IPS DF 6.9 (cell line): Measurements from ENCODE around the gene THAP11.

ENCODE experiments used
- DNase-seq: peaks from one replicate; pipeline ENCODE4 v3.0.0-alpha.2; 2013; ENCODE audit warnings: low read depth, low spot score
- H3K27ac ChIP-seq: one replicate; pipeline ENCODE4 v1.5.1; 2013; ENCODE audit warnings: low read length, control low read depth
- H3K27me3 ChIP-seq: 2 replicates; pipeline ENCODE4 v1.6.1; 2013; ENCODE audit warnings: mild to moderate bottlenecking, low read length; ENCODE audit not compliant: control insufficient read depth, insufficient read depth
- H3K36me3 ChIP-seq: 2 replicates; pipeline ENCODE4 v1.6.1; 2013; ENCODE audit warnings: low read length; ENCODE audit not compliant: control insufficient read depth, insufficient read depth
- H3K4me1 ChIP-seq: 2 replicates; pipeline ENCODE4 v1.6.1; 2013; ENCODE audit warnings: low read length; ENCODE audit not compliant: control insufficient read depth, insufficient read depth
- H3K4me3 ChIP-seq: 2 replicates; pipeline ENCODE4 v1.5.1; 2013; ENCODE audit warnings: mild to moderate bottlenecking, low read length
- H3K9me3 ChIP-seq: 2 replicates; pipeline ENCODE4 v1.6.1; 2013; ENCODE audit warnings: low read length, inconsistent platforms; ENCODE audit not compliant: control insufficient read depth, insufficient read depth
- WGBS: extraction: QIAGEN DNeasy Blood & Tissue Kit; methylation state at CpG from one replicate; pipeline ENCODE4 v1.1.7; 2013; ENCODE audit warnings: mixed read lengths, missing lambda C conversion rate; ENCODE audit not compliant: insufficient read length, insufficient coverage; 5-methylcytosine and 5-hydroxymethylcytosine counted together

Gene THAP11

GRCh38 chr16:67807148-67807682 is 34.9 kb upstream of the THAP11 start:
- Histone ChIP-seq H3K4me1 (0 out of 2 replicates have a peak, but pooled peaks cover 2% of the 10 kb centered on the region), H3K9me3 (no peaks in the 10 kb centered on the region), H3K27ac (no peak overlapping the region), H3K36me3 (0 out of 2 replicates have a peak, but pooled peaks cover 3% of the 10 kb centered on the region), H3K27me3 (no peaks in the 10 kb centered on the region), H3K4me3 (peak overlapping the region; percentile 55; the same call in 1 of the 2 replicates)
- no peak for DNase-seq
- WGBS, result no CpG with 5 or more reads among the region's 24 CpGs

GRCh38 chr16:67811899-67812298 is 30.2 kb upstream of the THAP11 start:
- DNase-seq, result no peak
- H3K9me3 ChIP-seq, result no peaks in the 10 kb centered on the region
- no peak overlapping the region for H3K4me3 ChIP-seq
- no peaks in the 10 kb centered on the region for H3K36me3 ChIP-seq
- whole genome bisulfite sequencing, result no CpG with 5 or more reads among the region's 1 CpG
- H3K4me1 ChIP-seq, result no peaks in the 10 kb centered on the region
- no peak overlapping the region for H3K27ac ChIP-seq
- no peaks in the 10 kb centered on the region for H3K27me3 ChIP-seq

- Histone ChIP-seq H3K27ac (no peak overlapping the region), H3K36me3 (no peaks in the 10 kb centered on the region), H3K27me3 (no peaks in the 10 kb centered on the region), H3K4me3 (no peak overlapping the region), H3K9me3 (no peaks in the 10 kb centered on the region), H3K4me1 (no peaks in the 10 kb centered on the region)
- WGBS, result no CpG with 5 or more reads among the region's 8 CpGs
- no peak for DNase-seq
Observed at GRCh38 chr16:67814567-67814966, 27.6 kb upstream of the THAP11 start.

GRCh38 chr16:67820608-67821259 is 21.4 kb upstream of the THAP11 start:
- H3K9me3 ChIP-seq, result no peaks in the 10 kb centered on the region
- no peak for DNase-seq
- no peak overlapping the region for H3K27ac ChIP-seq
- WGBS, result no CpG with 5 or more reads among the region's 11 CpGs
- H3K36me3 ChIP-seq, result no peaks in the 10 kb centered on the region
- H3K27me3 ChIP-seq, result no peaks in the 10 kb centered on the region
- H3K4me1 ChIP-seq, result peaks cover 2% of the 10 kb centered on the region; the same call in 1 of the 2 replicates
- H3K4me3 ChIP-seq, result no peak overlapping the region

- WGBS, result no CpG with 5 or more reads among the region's 2 CpGs
- peaks cover 4% of the 10 kb centered on the region; the same call in 1 of the 2 replicates for H3K36me3 ChIP-seq
- H3K27me3 ChIP-seq, result no peaks in the 10 kb centered on the region
- H3K4me3 ChIP-seq, result no peak overlapping the region
- peaks cover 2% of the 10 kb centered on the region; the same call in 1 of the 2 replicates for H3K4me1 ChIP-seq
- no peak for DNase-seq
- H3K9me3 ChIP-seq, result no peaks in the 10 kb centered on the region
- H3K27ac ChIP-seq, result no peak overlapping the region
Observed at GRCh38 chr16:67822511-67822910, 19.6 kb upstream of the THAP11 start.

GRCh38 chr16:67825119-67825518 is 17.0 kb upstream of the THAP11 start:
- Histone ChIP-seq H3K36me3 (peaks cover 12% of the 10 kb centered on the region), H3K4me3 (no peak overlapping the region), H3K27ac (no peak overlapping the region), H3K27me3 (no peaks in the 10 kb centered on the region), H3K4me1 (peaks cover 2% of the 10 kb centered on the region; the same call in 1 of the 2 replicates), H3K9me3 (no peaks in the 10 kb centered on the region)
- WGBS, result no CpG with 5 or more reads among the region's 8 CpGs
- DNase-seq, result no peak

GRCh38 chr16:67825906-67826305 is 16.2 kb upstream of the THAP11 start:
- H3K4me1 ChIP-seq, result peaks cover 2% of the 10 kb centered on the region; the same call in 1 of the 2 replicates
- DNase-seq, result no peak
- H3K36me3 ChIP-seq, result peaks cover 16% of the 10 kb centered on the region
- no peak overlapping the region for H3K27ac ChIP-seq
- no peak overlapping the region for H3K4me3 ChIP-seq
- no CpG with 5 or more reads among the region's 14 CpGs for WGBS
- no peaks in the 10 kb centered on the region for H3K27me3 ChIP-seq
- no peaks in the 10 kb centered on the region for H3K9me3 ChIP-seq

GRCh38 chr16:67828651-67829050 is 13.5 kb upstream of the THAP11 start:
- Histone ChIP-seq H3K9me3 (no peaks in the 10 kb centered on the region), H3K27me3 (no peaks in the 10 kb centered on the region)

GRCh38 chr16:67833030-67833414 is 9.1 kb upstream of the THAP11 start:
- H3K27ac ChIP-seq, result no peak overlapping the region
- DNase-seq, result no peak
- peaks cover 14% of the 10 kb centered on the region; the same call in 1 of the 2 replicates for H3K36me3 ChIP-seq
- peaks cover 2% of the 10 kb centered on the region; the same call in 1 of the 2 replicates for H3K4me1 ChIP-seq
- no CpG with 5 or more reads among the region's 3 CpGs for WGBS
- no peaks in the 10 kb centered on the region for H3K27me3 ChIP-seq
- no peaks in the 10 kb centered on the region for H3K9me3 ChIP-seq
- peak overlapping the region; percentile 81 for H3K4me3 ChIP-seq

More at GRCh38 chr16:67828651-67829050, 13.5 kb upstream of the THAP11 start:
- no CpG with 5 or more reads among the region's 4 CpGs for WGBS
- no peak for DNase-seq
- no peak overlapping the region for H3K4me3 ChIP-seq
- peaks cover 20% of the 10 kb centered on the region for H3K36me3 ChIP-seq
- no peak overlapping the region for H3K27ac ChIP-seq
- peaks cover 3% of the 10 kb centered on the region; the same call in 1 of the 2 replicates for H3K4me1 ChIP-seq

GRCh38 chr16:67833415-67834241 is 8.5 kb upstream of the THAP11 start:
- Histone ChIP-seq H3K9me3 (no peaks in the 10 kb centered on the region), H3K4me1 (peaks cover 2% of the 10 kb centered on the region; the same call in 1 of the 2 replicates), H3K27me3 (no peaks in the 10 kb centered on the region), H3K27ac (no peak overlapping the region), H3K4me3 (peak overlapping the region; percentile 81), H3K36me3 (peaks cover 14% of the 10 kb centered on the region; the same call in 1 of the 2 replicates)
- no CpG with 5 or more reads among the region's 49 CpGs for WGBS
- peak; percentile 87 for DNase-seq
